ENCODE data around the gene CLCN7.

Gene CLCN7

GRCh38 chr16:1502092-1503004 is 27.5 kb upstream of the CLCN7 start:
- no peak for DNase-seq

- no peak for DNase-seq
Observed at GRCh38 chr16:1501630-1502029, 26.8 kb upstream of the CLCN7 start.

- no peak for DNase-seq
Observed at GRCh38 chr16:1500465-1501150, 25.8 kb upstream of the CLCN7 start.

GRCh38 chr16:1499756-1500464 is 25.1 kb upstream of the CLCN7 start:
- no peak for DNase-seq

GRCh38 chr16:1498899-1499676 is 24.3 kb upstream of the CLCN7 start:
- no peak for DNase-seq

- no peak for DNase-seq
Observed at GRCh38 chr16:1497014-1497598, 22.3 kb upstream of the CLCN7 start.

GRCh38 chr16:1496464-1496863 is 21.6 kb upstream of the CLCN7 start:
- no peak for DNase-seq

DNA sequence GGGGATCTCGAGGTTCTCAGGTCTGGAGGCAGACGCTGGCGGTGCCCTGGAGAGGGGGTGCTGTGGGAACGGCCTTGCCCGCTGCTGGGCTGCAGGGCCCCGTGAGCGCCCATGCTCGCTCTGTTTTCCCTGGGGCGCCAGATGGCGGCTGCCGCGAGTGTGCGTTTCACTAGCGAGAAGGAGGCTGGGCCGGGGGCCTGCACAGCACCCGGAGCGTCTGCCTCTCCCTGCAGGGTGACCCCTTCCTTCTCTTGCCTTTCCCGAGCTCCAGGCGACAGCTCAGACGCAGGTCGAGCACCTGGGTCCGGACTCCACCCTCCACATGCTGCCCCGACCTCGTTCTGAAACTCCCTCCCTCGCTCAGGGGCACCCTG is 21.0 kb upstream of the CLCN7 start:
- no peak for DNase-seq

GRCh38 chr16:1495211-1495888 is 20.5 kb upstream of the CLCN7 start:
- no peak for DNase-seq

GRCh38 chr16:1494711-1495110 is 19.9 kb upstream of the CLCN7 start:
- DNase-seq, result no peak

GRCh38 chr16:1494129-1494640 is 19.4 kb upstream of the CLCN7 start:
- no peak for DNase-seq

DNA sequence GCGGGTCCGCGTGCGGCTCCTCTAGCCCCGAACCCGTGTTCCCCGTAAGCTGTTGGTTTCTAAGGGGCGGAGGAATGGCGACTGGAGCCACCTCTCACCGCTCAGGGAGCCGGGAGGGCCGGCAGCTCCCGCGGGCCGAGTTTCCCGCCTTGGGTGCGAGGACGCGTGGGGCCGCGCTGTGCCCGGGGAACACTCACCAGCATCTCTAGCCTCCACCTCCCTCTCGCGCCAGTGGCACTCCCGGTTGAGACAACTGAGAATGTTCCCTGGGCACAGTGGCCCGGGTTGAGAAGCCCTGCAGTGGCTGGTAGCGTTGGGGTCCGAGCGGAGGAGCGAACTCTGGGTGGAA is 18.9 kb upstream of the CLCN7 start:
- no peak for DNase-seq

DNA sequence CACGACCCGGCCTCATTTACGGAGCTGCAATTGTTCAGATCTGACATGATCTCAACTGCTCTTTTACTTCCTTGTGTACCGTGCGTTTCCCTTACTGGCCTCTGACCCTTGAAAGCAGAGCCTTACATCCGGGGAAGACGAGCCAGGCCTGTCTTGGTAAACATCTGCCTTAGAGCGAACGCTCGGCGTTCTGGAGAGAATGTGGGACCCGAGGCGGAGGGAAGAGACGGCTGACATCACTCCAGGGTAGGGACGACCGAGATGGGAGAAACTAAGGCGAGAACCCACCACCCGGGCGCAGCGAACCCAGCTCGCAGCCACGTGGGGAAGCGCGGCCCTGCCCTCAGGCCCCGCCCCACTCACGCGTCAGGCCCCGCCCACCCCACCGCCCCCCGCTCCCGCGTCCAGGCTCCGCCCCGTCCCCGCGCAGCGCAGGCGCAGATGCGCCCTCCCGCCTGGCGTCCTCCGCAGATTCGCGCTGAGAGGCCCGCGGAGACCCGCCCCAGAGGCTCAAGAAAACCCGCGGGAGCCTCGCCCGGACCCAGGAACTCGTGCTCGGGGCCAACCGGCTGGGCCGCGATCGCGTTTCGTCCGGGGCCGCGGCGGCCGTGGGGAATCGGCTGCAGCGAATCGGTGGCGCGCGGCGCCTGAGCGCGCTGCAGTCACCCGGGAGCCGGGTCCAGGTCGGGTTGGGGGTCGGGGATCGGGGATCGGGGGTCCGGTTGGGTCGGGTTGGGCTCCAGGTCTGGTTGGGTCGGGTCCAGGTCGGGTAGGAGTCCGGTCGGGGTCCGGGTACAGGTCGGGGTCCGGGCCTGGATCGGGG is 18.3 kb upstream of the CLCN7 start, which contains the start of gene TELO2:
Gene TELO2, plus strand, starts transcription at position 438 of the 823 bp plus-strand sequence. CDS start 922 bp downstream, outside the sequence.
- peak; percentile 77 to 88 (median 83) for DNase-seq

DNA sequence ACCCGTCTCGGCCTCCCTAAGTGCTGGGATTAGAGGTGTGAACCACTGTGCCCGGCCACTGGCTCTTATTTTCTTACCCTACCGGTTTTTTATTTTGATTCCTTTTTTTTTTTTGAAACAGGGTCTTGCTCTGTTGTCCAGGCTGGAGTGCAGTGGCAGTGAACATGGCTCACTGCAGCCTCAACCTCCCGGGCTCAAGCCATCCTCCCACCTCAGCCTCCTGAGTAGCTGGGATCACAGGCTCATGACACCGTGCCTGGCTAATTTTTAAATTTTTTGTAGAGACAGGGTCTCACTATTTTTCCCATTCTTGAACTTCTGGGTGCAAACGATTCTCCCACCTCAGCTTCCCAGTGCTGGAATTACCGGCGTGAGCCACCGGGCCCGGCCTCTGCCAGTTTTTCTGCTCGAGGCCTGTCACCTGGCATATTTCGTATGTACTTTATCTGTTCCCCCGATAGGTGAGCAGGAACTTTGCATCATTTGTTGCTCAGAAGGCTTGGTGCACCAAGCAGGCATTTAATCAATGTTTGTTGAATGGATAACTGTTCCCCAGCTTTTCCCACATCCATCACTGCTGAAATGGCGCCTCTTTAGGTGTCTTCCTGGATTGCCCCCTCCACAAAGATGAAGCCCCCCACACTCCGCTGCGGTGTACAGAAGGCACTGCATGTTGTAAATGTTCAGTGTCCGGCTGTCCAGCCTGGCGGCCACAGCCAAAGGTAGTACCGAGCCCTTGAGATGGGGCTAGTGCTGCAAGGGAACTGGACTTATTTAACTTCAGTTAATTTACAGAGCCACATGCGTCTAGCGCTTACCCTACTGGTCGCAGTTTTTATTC is 17.5 kb upstream of the CLCN7 start:
- DNase-seq, result no peak

- no peak for DNase-seq
Observed at GRCh38 chr16:1491327-1491726, 16.5 kb upstream of the CLCN7 start.

GRCh38 chr16:1489077-1489476 is 14.2 kb upstream of the CLCN7 start:
- no peak for DNase-seq

- no peak for DNase-seq
Observed at GRCh38 chr16:1488619-1489018, 13.8 kb upstream of the CLCN7 start, which contains the start of gene PTX4. Gene PTX4, minus strand, starts transcription at chr16:1488944. Its CDS starts 35 bp downstream, at chr16:1488909.

- no peak for DNase-seq
Observed at GRCh38 chr16:1488054-1488601, 13.3 kb upstream of the CLCN7 start.

Data from T-helper 1 cell (primary cell).